IMR-90 (cell line): ENCODE data around the gene HLA-DQB1. TPM values are rescaled to one million over a fixed set of nuclear protein-coding genes. Genes with fewer than 3 reads are reported as not detected.
A peak's percentile ranks its signal among the peaks of the same experiment; 100 is the strongest.

Source experiments
- ATAC-seq: fragments of 200-7000 bp; cut with Tn5 transposase; 2 replicates; pipeline ENCODE4 v1.9.1; 2020; ENCODE audit warnings: low read depth, mild to moderate bottlenecking, moderate library complexity
- BruUV-seq: library from RNA; stranded (reverse); fragments of 400-500 nt; replicated peaks from 2 replicates; lab custom pipeline; 2021; lab: Mats Ljungman, UMichigan
- CTCF ChIA-PET: fragments of 300-600 bp; formaldehyde crosslinking; extraction: SDS; loops from one replicate; lab custom pipeline; 2021; ENCODE audit warnings: antibody characterized with exemption; lab: Yijun Ruan, JAX
- POLR2A ChIA-PET: fragments of 300-600 bp; sonication (Branson Sonifier 250); formaldehyde crosslinking; loops from one replicate; lab custom pipeline; 2022; ENCODE audit warnings: antibody characterized with exemption; ENCODE audit not compliant: unreplicated experiment; lab: Charles Lee
- DNase-seq: peaks from one replicate; pipeline ENCODE4 v3.0.0; 2013
- H2AFZ ChIP-seq: replicated peaks from 2 replicates; pipeline ENCODE3; 2013; ENCODE audit warnings: low read length, mild to moderate bottlenecking; ENCODE audit not compliant: poor library complexity
- H2AK5ac ChIP-seq: 2 replicates; pipeline ENCODE4 v1.6.1; 2013; ENCODE audit warnings: low read depth, low read length, inconsistent platforms
- H2AK9ac ChIP-seq: replicated peaks from 2 replicates; pipeline ENCODE3; 2013; ENCODE audit warnings: mild to moderate bottlenecking, low read depth, low read length, moderate library complexity; ENCODE audit not compliant: poor library complexity
- H2BK120ac ChIP-seq: 2 replicates; pipeline ENCODE4 v1.6.1; 2013; ENCODE audit warnings: low read depth, low read length, inconsistent platforms
- H2BK15ac ChIP-seq: 3 replicates; pipeline ENCODE4 v1.6.1; 2013; ENCODE audit warnings: low read depth, low read length, inconsistent platforms
- H2BK20ac ChIP-seq: 2 replicates; pipeline ENCODE4 v1.6.1; 2013; ENCODE audit warnings: low read depth, mild to moderate bottlenecking, inconsistent platforms, low read length, moderate library complexity
- H2BK5ac ChIP-seq: 2 replicates; pipeline ENCODE4 v1.6.1; 2013; ENCODE audit warnings: mild to moderate bottlenecking, low read depth, low read length, inconsistent platforms; ENCODE audit not compliant: poor library complexity, severe bottlenecking
- H3K14ac ChIP-seq: replicated peaks from 2 replicates; pipeline ENCODE4 v1.6.1; 2013; ENCODE audit warnings: low read depth, low read length, inconsistent platforms
- H3K18ac ChIP-seq: 2 replicates; pipeline ENCODE4 v1.6.1; 2013; ENCODE audit warnings: low read depth, low read length, control low read depth
- H3K23ac ChIP-seq: 2 replicates; pipeline ENCODE4 v1.6.1; 2013; ENCODE audit warnings: low read depth, low read length, inconsistent platforms
- H3K27ac ChIP-seq: 2 replicates; pipeline ENCODE4 v1.5.1; 2013; ENCODE audit warnings: mild to moderate bottlenecking, control low read depth, low read length; ENCODE audit not compliant: insufficient read depth
- H3K27me3 ChIP-seq: 2 replicates; pipeline ENCODE4 v1.6.1; 2013; ENCODE audit warnings: low read length; ENCODE audit not compliant: control insufficient read depth, insufficient read depth
- H3K36me3 ChIP-seq: 2 replicates; pipeline ENCODE4 v1.6.1; 2013; ENCODE audit warnings: low read length, mixed read lengths; ENCODE audit not compliant: control insufficient read depth, insufficient read depth
- H3K4ac ChIP-seq: 2 replicates; pipeline ENCODE4 v1.6.1; 2013; ENCODE audit warnings: low read depth, low read length, inconsistent platforms
- H3K4me1 ChIP-seq: 2 replicates; pipeline ENCODE4 v1.6.1; 2013; ENCODE audit warnings: low read length, mixed read lengths; ENCODE audit not compliant: control insufficient read depth, insufficient read depth
- H3K4me2 ChIP-seq: 2 replicates; pipeline ENCODE4 v1.6.1; 2013; ENCODE audit warnings: low read depth, mild to moderate bottlenecking, control low read depth, low read length, moderate library complexity
- H3K4me3 ChIP-seq: 2 replicates; pipeline ENCODE4 v1.5.1; 2013; ENCODE audit warnings: low read depth, mild to moderate bottlenecking, control low read depth, low read length, moderate library complexity; ENCODE audit not compliant: insufficient read depth
- H3K56ac ChIP-seq: 2 replicates; pipeline ENCODE4 v1.6.1; 2013; ENCODE audit warnings: low read length, inconsistent platforms; ENCODE audit not compliant: insufficient read depth; ENCODE audit errors: extremely low read depth
- H3K79me1 ChIP-seq, 2 experiments: 2 replicates each; pipeline ENCODE4 v1.6.1; 2013; ENCODE audit warnings: low read length in 2 of 2, inconsistent platforms in 1 of 2, low read depth in 1 of 2
- H3K9ac ChIP-seq: 2 replicates; pipeline ENCODE4 v1.6.1; 2013; ENCODE audit warnings: low read depth, low read length, control low read depth
- H3K9me1 ChIP-seq: 2 replicates; pipeline ENCODE4 v1.6.1; 2013; ENCODE audit warnings: low read length, inconsistent platforms; ENCODE audit not compliant: insufficient read depth
- H3K9me3 ChIP-seq: 2 replicates; pipeline ENCODE4 v1.6.1; 2013; ENCODE audit warnings: low read length; ENCODE audit not compliant: control insufficient read depth, insufficient read depth
- H4K20me1 ChIP-seq: 2 replicates; pipeline ENCODE4 v1.6.1; 2013; ENCODE audit warnings: low read length, inconsistent platforms; ENCODE audit not compliant: insufficient read depth
- H4K5ac ChIP-seq: 2 replicates; pipeline ENCODE4 v1.6.1; 2013; ENCODE audit warnings: mild to moderate bottlenecking, low read depth, low read length, control low read depth
- H4K8ac ChIP-seq, 2 experiments: 2 replicates each; pipeline ENCODE4 v1.6.1; 2013; ENCODE audit warnings: low read depth in 2 of 2, low read length in 2 of 2, control low read depth in 1 of 2, inconsistent platforms in 1 of 2
- H4K91ac ChIP-seq: 2 replicates; pipeline ENCODE4 v1.6.1; 2013; ENCODE audit warnings: low read depth, low read length, inconsistent platforms; ENCODE audit not compliant: insufficient read depth
- ELK1 ChIP-seq: fragments of 150-350 bp; IDR thresholded peaks from 2 replicates; pipeline ENCODE4 v1.6.1; 2016; ENCODE audit warnings: low read depth, mild to moderate bottlenecking, low read length, moderate library complexity, borderline replicate concordance
- RFX5 ChIP-seq: IDR thresholded peaks from 2 replicates; pipeline ENCODE4 v1.8.0; 2012; ENCODE audit warnings: low read depth, mild to moderate bottlenecking, low read length, moderate library complexity
- WGBS, 2 experiments: methylation state at CpG; one replicate each; pipeline versions ENCODE4 v1.1.5 to v1.1.7; 2013; ENCODE audit warnings: missing lambda C conversion rate in 2 of 2; ENCODE audit not compliant: insufficient read length in 1 of 2; ENCODE audit errors: extremely low coverage in 2 of 2; 5-methylcytosine and 5-hydroxymethylcytosine counted together
- dilution Hi-C: fragments of 300-500 bp; cut with HindIII; formaldehyde crosslinking; loops from one replicate; pipeline ENCODE4 v1.14.3; 2018; ENCODE audit warnings: low sequenced_read_pairs; ENCODE audit not compliant: unreplicated experiment
- in situ Hi-C: fragments of 300-500 bp; cut with MboI; formaldehyde crosslinking; loops from 3 replicates; pipeline ENCODE4 v1.14.3; 2019; ENCODE audit warnings: low sequenced_read_pairs, inconsistent platforms, mixed read lengths
- intact Hi-C: fragments of 100-400 bp; cut with micrococcal nuclease; formaldehyde crosslinking; loops from 2 replicates; pipeline ENCODE4 v1.10.0; 2022
- polyA plus RNA-seq, 3 experiments: library from polyadenylated mRNA; depleted of rRNA; stranded (reverse); fragments of >200 nt; gene quantifications; 2 replicates each; pipeline ENCODE4 v1.2.3, GENCODE V29; 2012; ENCODE audit warnings: low replicate concordance in 1 of 3
- total RNA-seq: library from RNA; depleted of rRNA; stranded (reverse); fragments of >200 nt; gene quantifications from 2 replicates; pipeline ENCODE4 v1.2.3, GENCODE V29; 2012

Gene HLA-DQB1
- total and polyA plus RNA-seq, 2 of the 4 experiments (the other 2 are of a cell fraction): not detected

GRCh38 chr6:32637219-32637880 lies 29.1 kb downstream of the HLA-DQB1 start, which contains the start of gene HLA-DQA1:
TSS of gene HLA-DQA1 (plus strand) at chr6:32637406. CDS start at chr6:32637459, 53 bp downstream.
- no peak within 1 kb of the TSS for H3K27ac ChIP-seq
- POLR2A ChIA-PET: no interaction called here
- in situ Hi-C loops (loop anchor here (5.0 kb wide), 1 partner anchor 105 kb away; the partner anchor contains the start of gene HLA-DQA2), dilution Hi-C loops (no loop called here), intact Hi-C loops (no loop called here)
- H2BK15ac ChIP-seq: no peak within 1 kb of the TSS
- no peaks in the 10 kb centered on the region for H3K27me3 ChIP-seq
- no peak within 1 kb of the TSS for H4K91ac ChIP-seq
- no peak within 1 kb of the TSS for H3K23ac ChIP-seq
- H3K4me2 ChIP-seq: no peak within 1 kb of the TSS
- BruUV-seq: no TSS peak
- no peak within 1 kb of the TSS for H3K14ac ChIP-seq
- no peaks in the 10 kb centered on the region for H3K79me1 ChIP-seq
- no peak within 1 kb of the TSS for H3K4me3 ChIP-seq
- no peaks in the 10 kb centered on the region for H3K36me3 ChIP-seq
- no peaks in the 10 kb centered on the region for H3K9me3 ChIP-seq
- H3K9ac ChIP-seq: no peak within 1 kb of the TSS
- no peaks in the 10 kb centered on the region for H4K20me1 ChIP-seq
- H4K8ac ChIP-seq: no peak within 1 kb of the TSS
- H3K4me1 ChIP-seq: no peaks in the 10 kb centered on the region
- CTCF ChIA-PET: no interaction called here
- no peaks in the 10 kb centered on the region for H3K9me1 ChIP-seq
- ATAC-seq (no peak), DNase-seq (no peak)
- H3K18ac ChIP-seq: no peak within 1 kb of the TSS
- H2BK5ac ChIP-seq: no peak within 1 kb of the TSS
- TF ChIP-seq RFX5 (peak; percentile 54; the same call in 1 of the 2 replicates), ELK1 (no peak)
- H3K4ac ChIP-seq: no peak within 1 kb of the TSS
- H2AFZ ChIP-seq: no peak within 1 kb of the TSS
- H2BK120ac ChIP-seq: no peak within 1 kb of the TSS
- H3K56ac ChIP-seq: no peak within 1 kb of the TSS
- H2AK5ac ChIP-seq: no peak within 1 kb of the TSS
- 31% methylated on average over 2 of the region's 7 CpGs; no CpG with 5 or more reads in 1 of the 2 experiments for WGBS, 2 experiments
- no peak within 1 kb of the TSS for H2AK9ac ChIP-seq
- H2BK20ac ChIP-seq: no peak within 1 kb of the TSS
- H4K5ac ChIP-seq: no peak within 1 kb of the TSS
